ENCODE measurements around the gene CIDEC. TPM values are rescaled to one million over a fixed set of nuclear protein-coding genes. Genes with fewer than 3 reads are reported as not detected.
"Not testable (repeated sequence)": the region's sequence is repeated elsewhere in the genome, so short reads cannot be mapped to it uniquely, and the experiment has no call there.

CIDEC gene
- total RNA-seq, 1 experiment from 2014 or later, result 1.9 TPM

GRCh38 chr3:9881441-9881840 lies 1.4 kb upstream of the CIDEC start:
- H3K27ac Mint-ChIP-seq (ENCODE audit: unreplicated experiment), result no peak overlapping the region
- H3K36me3 ChIP-seq (ENCODE audit: control insufficient read depth, insufficient read depth, low read length), result no peaks in the 10 kb centered on the region
- no peak overlapping the region for H3K4me3 Mint-ChIP-seq (ENCODE audit: unreplicated experiment)
- intact Hi-C loops (cut with micrococcal nuclease; ENCODE audit: unreplicated experiment), result no loop called here
- no peaks in the 10 kb centered on the region for H3K27me3 Mint-ChIP-seq (ENCODE audit: insufficient read depth, unreplicated experiment)
- H3K4me1 ChIP-seq, result peaks cover 38% of the 10 kb centered on the region
- DNase-seq, result no peak
- BruUV-seq (replicated peaks), result no TSS peak
- H3K4me3 ChIP-seq (ENCODE audit: low read depth, low read length), result no peak overlapping the region
- no peak for TF ChIP-seq CTCF (IDR thresholded peaks at IDR 0.05; ENCODE audit: insufficient read depth in 1 of 2, low read depth in 1 of 2, low read length in 1 of 2, severe bottlenecking in 1 of 2, unreplicated experiment in 1 of 2)
- H3K36me3 Mint-ChIP-seq (ENCODE audit: insufficient read depth, unreplicated experiment), result no peaks in the 10 kb centered on the region
- no peaks in the 10 kb centered on the region for H3K27me3 ChIP-seq (replicated peaks; ENCODE audit: control insufficient read depth, insufficient read depth, low read length)
- H3K9me3 ChIP-seq, result no peaks in the 10 kb centered on the region
- CTCF ChIA-PET, result no interaction called here
- POLR2A ChIA-PET, result no interaction called here
- peaks cover 28% of the 10 kb centered on the region for H3K4me1 Mint-ChIP-seq (ENCODE audit: low read depth, unreplicated experiment)
- H3K9me3 Mint-ChIP-seq (ENCODE audit: unreplicated experiment), result no peaks in the 10 kb centered on the region

- no peak overlapping the region for H3K4me3 ChIP-seq (ENCODE audit: low read depth, low read length)
- DNase-seq, result peak; percentile 38 to 80
Measured at GRCh38 chr3:9878700-9879099, 1.4 kb downstream of the CIDEC start.

GRCh38 chr3:9876991-9877390 lies 3.1 kb downstream of the CIDEC start:
- ChIA-PET POLR2A (no interaction called here), CTCF (no interaction called here)

More at GRCh38 chr3:9878700-9879099, 1.4 kb downstream of the CIDEC start:
- CTCF ChIA-PET, result no interaction called here
- no peaks in the 10 kb centered on the region for H3K36me3 Mint-ChIP-seq (ENCODE audit: insufficient read depth, unreplicated experiment)
- H3K4me1 ChIP-seq, result peaks cover 26% of the 10 kb centered on the region
- peaks cover 13% of the 10 kb centered on the region for H3K4me1 Mint-ChIP-seq (ENCODE audit: low read depth, unreplicated experiment)
- no peaks in the 10 kb centered on the region for H3K27me3 ChIP-seq (replicated peaks; ENCODE audit: control insufficient read depth, insufficient read depth, low read length)
- intact Hi-C loops (cut with micrococcal nuclease; ENCODE audit: unreplicated experiment), result no loop called here
- BruUV-seq (replicated peaks), result no TSS peak
- POLR2A ChIA-PET, result interaction anchor here (0.5 to 0.6 kb wide), 2 partner anchors 8 to 11 kb away, joined by 3 to 4 read pairs; no protein-coding TSS in a partner anchor
- H3K27ac Mint-ChIP-seq (ENCODE audit: unreplicated experiment), result peak overlapping the region; percentile 13
- H3K36me3 ChIP-seq (ENCODE audit: control insufficient read depth, insufficient read depth, low read length), result no peaks in the 10 kb centered on the region
- H3K4me3 Mint-ChIP-seq (ENCODE audit: unreplicated experiment), result peak overlapping the region; percentile 7
- no peaks in the 10 kb centered on the region for H3K9me3 ChIP-seq
- H3K27me3 Mint-ChIP-seq (ENCODE audit: insufficient read depth, unreplicated experiment), result no peaks in the 10 kb centered on the region
- no peaks in the 10 kb centered on the region for H3K9me3 Mint-ChIP-seq (ENCODE audit: unreplicated experiment)
- no peak for TF ChIP-seq CTCF (IDR thresholded peaks at IDR 0.05; ENCODE audit: insufficient read depth in 1 of 2, low read depth in 1 of 2, low read length in 1 of 2, severe bottlenecking in 1 of 2, unreplicated experiment in 1 of 2)

GRCh38 chr3:9876255-9876654 lies 3.8 kb downstream of the CIDEC start:
- H3K9me3 Mint-ChIP-seq (ENCODE audit: unreplicated experiment); H3K27me3 Mint-ChIP-seq (ENCODE audit: insufficient read depth, unreplicated experiment); BruUV-seq (replicated peaks); H3K36me3 ChIP-seq (ENCODE audit: control insufficient read depth, insufficient read depth, low read length); H3K9me3 ChIP-seq; H3K27ac Mint-ChIP-seq (ENCODE audit: unreplicated experiment); H3K36me3 Mint-ChIP-seq (ENCODE audit: insufficient read depth, unreplicated experiment); DNase-seq; H3K27me3 ChIP-seq (replicated peaks; ENCODE audit: control insufficient read depth, insufficient read depth, low read length); intact Hi-C loops (cut with micrococcal nuclease; ENCODE audit: unreplicated experiment); CTCF ChIA-PET; H3K4me3 Mint-ChIP-seq (ENCODE audit: unreplicated experiment); POLR2A ChIA-PET; H3K4me3 ChIP-seq (ENCODE audit: low read depth, low read length): not testable (repeated sequence)
- peaks cover 26% of the 10 kb centered on the region for H3K4me1 ChIP-seq
- H3K4me1 Mint-ChIP-seq (ENCODE audit: low read depth, unreplicated experiment), result peaks cover 13% of the 10 kb centered on the region

More at GRCh38 chr3:9876991-9877390, 3.1 kb downstream of the CIDEC start:
- no peaks in the 10 kb centered on the region for H3K9me3 ChIP-seq
- no peak overlapping the region for H3K4me3 Mint-ChIP-seq (ENCODE audit: unreplicated experiment)
- no TSS peak for BruUV-seq (replicated peaks)
- no peaks in the 10 kb centered on the region for H3K36me3 ChIP-seq (ENCODE audit: control insufficient read depth, insufficient read depth, low read length)
- H3K27me3 ChIP-seq (replicated peaks; ENCODE audit: control insufficient read depth, insufficient read depth, low read length), result no peaks in the 10 kb centered on the region
- H3K27ac Mint-ChIP-seq (ENCODE audit: unreplicated experiment), result no peak overlapping the region
- H3K4me3 ChIP-seq (ENCODE audit: low read depth, low read length), result no peak overlapping the region
- intact Hi-C loops (cut with micrococcal nuclease; ENCODE audit: unreplicated experiment), result no loop called here
- peaks cover 13% of the 10 kb centered on the region for H3K4me1 Mint-ChIP-seq (ENCODE audit: low read depth, unreplicated experiment)
- TF ChIP-seq CTCF (IDR thresholded peaks at IDR 0.05; ENCODE audit: insufficient read depth in 1 of 2, low read depth in 1 of 2, low read length in 1 of 2, severe bottlenecking in 1 of 2, unreplicated experiment in 1 of 2), result no peak
- H3K9me3 Mint-ChIP-seq (ENCODE audit: unreplicated experiment), result no peaks in the 10 kb centered on the region
- H3K4me1 ChIP-seq, result peaks cover 26% of the 10 kb centered on the region
- DNase-seq, result no peak
- H3K36me3 Mint-ChIP-seq (ENCODE audit: insufficient read depth, unreplicated experiment), result no peaks in the 10 kb centered on the region
- no peaks in the 10 kb centered on the region for H3K27me3 Mint-ChIP-seq (ENCODE audit: insufficient read depth, unreplicated experiment)
